Activated CD8-positive, alpha-beta T cell treated with anti-CD3 and anti-CD28 coated beads for 36 hours (primary cell): ENCODE measurements around the gene MALAT1. TPM values are rescaled to one million over a fixed set of nuclear protein-coding genes. Genes with fewer than 3 reads are reported as not detected.

ENCODE experiments used
- ATAC-seq: fragments of 200-7000 bp; cut with Tn5 transposase; one replicate; pipeline ENCODE4 v1.10.0; 2021; ENCODE audit warnings: mild to moderate bottlenecking, moderate library complexity
- CTCF ChIA-PET: fragments of 350-600 bp; sonication (Branson Sonifier 250); formaldehyde crosslinking; loops from one replicate; lab custom pipeline; 2021; ENCODE audit warnings: antibody characterized with exemption; lab: Charles Lee
- POLR2A ChIA-PET: fragments of 350-600 bp; sonication (Branson Sonifier 250); formaldehyde crosslinking; loops from one replicate; lab custom pipeline; 2021; ENCODE audit warnings: antibody characterized with exemption; lab: Charles Lee
- DNase-seq: peaks from one replicate; pipeline ENCODE4 v3.0.0-alpha.2; 2020
- H3K27ac Mint-ChIP-seq: one replicate; pipeline ENCODE4 v1.8.0; 2021; ENCODE audit warnings: mild to moderate bottlenecking, mixed read lengths
- H3K27me3 Mint-ChIP-seq: one replicate; pipeline ENCODE4 v1.8.0; 2021; ENCODE audit warnings: mixed read lengths
- H3K36me3 Mint-ChIP-seq: one replicate; pipeline ENCODE4 v1.8.0; 2021; ENCODE audit warnings: low read depth, mixed read lengths
- H3K4me1 Mint-ChIP-seq: one replicate; pipeline ENCODE4 v1.8.0; 2021; ENCODE audit warnings: low read depth, mixed read lengths
- H3K4me3 Mint-ChIP-seq: one replicate; pipeline ENCODE4 v1.8.0; 2021; ENCODE audit warnings: mild to moderate bottlenecking, moderate library complexity, mixed read lengths
- H3K9me3 Mint-ChIP-seq: one replicate; pipeline ENCODE4 v1.8.0; 2021; ENCODE audit warnings: mixed read lengths
- intact Hi-C: fragments of 100-400 bp; cut with micrococcal nuclease; formaldehyde crosslinking; loops from one replicate; pipeline ENCODE4 v1.10.0; 2022
- total RNA-seq, 2 experiments: library from RNA; stranded (reverse); gene quantifications; one replicate each; pipeline ENCODE4 v1.2.3, GENCODE V29; 2021
- TF ChIP-seq, protein P1 (sequence below): fragments of 200-600 bp; IDR thresholded peaks from one replicate; pipeline ENCODE4 v1.8.0; 2022; ENCODE audit warnings: antibody characterized with exemption, mild to moderate bottlenecking

The MALAT1 gene
- total RNA-seq, 2 experiments from 2014 or later, result 3,856 to 3,869 TPM

- no peak overlapping the region for H3K4me3 Mint-ChIP-seq
- POLR2A ChIA-PET, result interaction anchor here (0.8 to 4.4 kb wide), 6 partner anchors 10 to 51 kb away, joined by 3 to 26 read pairs (median 8); partner anchors contain the start of gene MALAT1
- DNase-seq (no peak), ATAC-seq (no peak)
- intact Hi-C loops, result loop anchor here (5.0 kb wide), 1 partner anchor 34 kb away; the partner anchor contains the start of gene EHBP1L1
- H3K9me3 Mint-ChIP-seq, result no peaks in the 10 kb centered on the region
- no peak overlapping the region for H3K27ac Mint-ChIP-seq
- peaks cover 6% of the 10 kb centered on the region for H3K36me3 Mint-ChIP-seq
- TF ChIP-seq, protein P1, sequence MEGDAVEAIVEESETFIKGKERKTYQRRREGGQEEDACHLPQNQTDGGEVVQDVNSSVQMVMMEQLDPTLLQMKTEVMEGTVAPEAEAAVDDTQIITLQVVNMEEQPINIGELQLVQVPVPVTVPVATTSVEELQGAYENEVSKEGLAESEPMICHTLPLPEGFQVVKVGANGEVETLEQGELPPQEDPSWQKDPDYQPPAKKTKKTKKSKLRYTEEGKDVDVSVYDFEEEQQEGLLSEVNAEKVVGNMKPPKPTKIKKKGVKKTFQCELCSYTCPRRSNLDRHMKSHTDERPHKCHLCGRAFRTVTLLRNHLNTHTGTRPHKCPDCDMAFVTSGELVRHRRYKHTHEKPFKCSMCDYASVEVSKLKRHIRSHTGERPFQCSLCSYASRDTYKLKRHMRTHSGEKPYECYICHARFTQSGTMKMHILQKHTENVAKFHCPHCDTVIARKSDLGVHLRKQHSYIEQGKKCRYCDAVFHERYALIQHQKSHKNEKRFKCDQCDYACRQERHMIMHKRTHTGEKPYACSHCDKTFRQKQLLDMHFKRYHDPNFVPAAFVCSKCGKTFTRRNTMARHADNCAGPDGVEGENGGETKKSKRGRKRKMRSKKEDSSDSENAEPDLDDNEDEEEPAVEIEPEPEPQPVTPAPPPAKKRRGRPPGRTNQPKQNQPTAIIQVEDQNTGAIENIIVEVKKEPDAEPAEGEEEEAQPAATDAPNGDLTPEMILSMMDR, result no peak
- H3K4me1 Mint-ChIP-seq, result peaks cover 37% of the 10 kb centered on the region
- CTCF ChIA-PET, result interaction anchor here (0.7 to 3.4 kb wide), 5 partner anchors 9 to 46 kb away, joined by 3 to 59 read pairs (median 39); partner anchors contain the start of genes FAM89B and ZNRD2
- no peaks in the 10 kb centered on the region for H3K27me3 Mint-ChIP-seq
These were observed 44.0 kb downstream of the MALAT1 start for GRCh38 chr11:65542738-65543390.

GRCh38 chr11:65545853-65546216 is 47.0 kb downstream of the MALAT1 start:
- peaks cover 22% of the 10 kb centered on the region for H3K36me3 Mint-ChIP-seq

GRCh38 chr11:65546217-65546958 is 47.5 kb downstream of the MALAT1 start:
- H3K36me3 Mint-ChIP-seq, result peaks cover 22% of the 10 kb centered on the region
- H3K4me3 Mint-ChIP-seq, result peak overlapping the region; percentile 71
- TF ChIP-seq, protein P1, result no peak
- H3K27ac Mint-ChIP-seq, result peak overlapping the region; percentile 84
- POLR2A ChIA-PET, result interaction anchor here (0.7 to 1.6 kb wide), 14 partner anchors 9 to 129 kb away, joined by 3 to 10 read pairs (median 3); partner anchors contain the start of genes MALAT1, PCNX3 and ZNRD2
- peaks cover 52% of the 10 kb centered on the region for H3K4me1 Mint-ChIP-seq
- CTCF ChIA-PET, result interaction anchor here (0.6 to 1.8 kb wide), 8 partner anchors 12 to 342 kb away, joined by 3 to 12 read pairs (median 4); partner anchors contain the start of genes FIBP, NEAT1 and ZNRD2
- no peaks in the 10 kb centered on the region for H3K27me3 Mint-ChIP-seq
- peak; percentile 90 for ATAC-seq
- intact Hi-C loops, result no loop called here
- peak; percentile 98 for DNase-seq
- H3K9me3 Mint-ChIP-seq, result no peaks in the 10 kb centered on the region

More at GRCh38 chr11:65545853-65546216, 47.0 kb downstream of the MALAT1 start:
- peaks cover 52% of the 10 kb centered on the region for H3K4me1 Mint-ChIP-seq
- H3K27me3 Mint-ChIP-seq, result no peaks in the 10 kb centered on the region
- DNase-seq (peak; percentile 40), ATAC-seq (no peak)
- peak overlapping the region; percentile 84 for H3K27ac Mint-ChIP-seq
- TF ChIP-seq, protein P1, result no peak
- intact Hi-C loops, result no loop called here
- POLR2A ChIA-PET, result interaction anchor here (0.9 to 1.6 kb wide), 4 partner anchors 9 to 128 kb away, joined by 3 to 10 read pairs (median 4); partner anchors contain the start of genes PCNX3 and ZNRD2
- CTCF ChIA-PET, result interaction anchor here (0.6 to 1.8 kb wide), 4 partner anchors 24 to 123 kb away, joined by 3 to 5 read pairs (median 3); partner anchors contain the start of genes NEAT1 and ZNRD2
- H3K9me3 Mint-ChIP-seq, result no peaks in the 10 kb centered on the region
- peak overlapping the region; percentile 71 for H3K4me3 Mint-ChIP-seq

- intact Hi-C loops, result no loop called here
- peak; percentile 62 for DNase-seq
- Mint-ChIP-seq H3K9me3 (no peaks in the 10 kb centered on the region), H3K4me1 (peaks cover 56% of the 10 kb centered on the region), H3K27ac (peak overlapping the region; percentile 62), H3K4me3 (peak overlapping the region; percentile 71), H3K36me3 (peaks cover 28% of the 10 kb centered on the region), H3K27me3 (no peaks in the 10 kb centered on the region)
- ChIA-PET CTCF (interaction anchor here (1.0 to 1.6 kb wide), 5 partner anchors 11 to 46 kb away, joined by 3 to 12 read pairs (median 4); no protein-coding TSS in a partner anchor), POLR2A (interaction anchor here (0.5 to 1.5 kb wide), 12 partner anchors 9 to 131 kb away, joined by 3 to 8 read pairs (median 3); partner anchors contain the start of gene MALAT1)
- ATAC-seq, result no peak
- TF ChIP-seq, protein P1, result no peak
These were observed 48.7 kb downstream of the MALAT1 start for GRCh38 chr11:65547446-65548125.
